Left renal cortex interstitium (tissue), 4 donors: ENCODE measurements around the gene ASPSCR1. TPM values are rescaled to one million over a fixed set of nuclear protein-coding genes. Genes with fewer than 3 reads are reported as not detected.

Experiments used
- DNase-seq, 4 donors: peaks; one replicate each; pipeline ENCODE4 v3.0.0-alpha.2; 2013; ENCODE audit warnings: low read depth in 4 of 4, low spot score in 2 of 4, missing footprints in 1 of 4
- polyA plus RNA-seq, 4 donors: library from polyadenylated mRNA; unstranded; fragments of 120-200 nt; gene quantifications; one replicate each; pipeline ENCODE4 v1.2.1, GENCODE V29; 2013; ENCODE audit not compliant: insufficient read length in 4 of 4

The ASPSCR1 gene
- 10 to 100 TPM; 22.1 to 40.1 (median 35.8) TPM for polyA plus RNA-seq

DNA sequence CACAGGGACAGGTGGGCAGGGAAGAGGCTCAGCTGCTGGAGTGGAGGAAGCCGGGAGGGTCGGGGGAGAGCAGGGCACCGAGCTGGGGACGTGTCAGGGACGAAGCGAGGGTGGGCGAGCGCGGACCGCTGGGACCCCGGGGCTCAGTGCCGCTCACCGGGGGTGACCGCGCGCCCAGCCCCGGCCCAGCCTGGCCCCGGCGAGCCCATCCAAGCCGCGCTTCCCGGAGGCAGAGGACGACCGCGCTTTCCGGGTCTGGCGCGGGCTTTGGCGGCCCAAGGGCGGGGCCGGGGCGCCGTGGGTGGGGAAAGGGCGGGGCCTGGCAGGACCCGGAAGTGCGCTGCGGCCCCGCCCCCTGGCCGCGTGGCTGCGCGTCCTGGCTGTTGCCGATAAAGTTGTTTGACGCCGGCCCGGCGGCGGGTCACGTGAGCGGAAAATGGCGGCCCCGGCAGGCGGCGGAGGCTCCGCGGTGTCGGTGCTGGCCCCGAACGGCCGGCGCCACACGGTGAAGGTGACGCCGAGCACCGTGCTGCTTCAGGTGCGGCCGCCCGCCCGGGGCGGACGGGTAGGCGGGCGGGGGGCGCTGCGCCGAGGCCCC is at the start of gene ASPSCR1:
TSS of gene ASPSCR1 (plus strand) at position 419 of the 598 bp plus-strand sequence. CDS start at position 437, 18 bp downstream.
- DNase-seq: peak in 3 of 4 donors; percentile 79 to 81 (median 80)

DNA sequence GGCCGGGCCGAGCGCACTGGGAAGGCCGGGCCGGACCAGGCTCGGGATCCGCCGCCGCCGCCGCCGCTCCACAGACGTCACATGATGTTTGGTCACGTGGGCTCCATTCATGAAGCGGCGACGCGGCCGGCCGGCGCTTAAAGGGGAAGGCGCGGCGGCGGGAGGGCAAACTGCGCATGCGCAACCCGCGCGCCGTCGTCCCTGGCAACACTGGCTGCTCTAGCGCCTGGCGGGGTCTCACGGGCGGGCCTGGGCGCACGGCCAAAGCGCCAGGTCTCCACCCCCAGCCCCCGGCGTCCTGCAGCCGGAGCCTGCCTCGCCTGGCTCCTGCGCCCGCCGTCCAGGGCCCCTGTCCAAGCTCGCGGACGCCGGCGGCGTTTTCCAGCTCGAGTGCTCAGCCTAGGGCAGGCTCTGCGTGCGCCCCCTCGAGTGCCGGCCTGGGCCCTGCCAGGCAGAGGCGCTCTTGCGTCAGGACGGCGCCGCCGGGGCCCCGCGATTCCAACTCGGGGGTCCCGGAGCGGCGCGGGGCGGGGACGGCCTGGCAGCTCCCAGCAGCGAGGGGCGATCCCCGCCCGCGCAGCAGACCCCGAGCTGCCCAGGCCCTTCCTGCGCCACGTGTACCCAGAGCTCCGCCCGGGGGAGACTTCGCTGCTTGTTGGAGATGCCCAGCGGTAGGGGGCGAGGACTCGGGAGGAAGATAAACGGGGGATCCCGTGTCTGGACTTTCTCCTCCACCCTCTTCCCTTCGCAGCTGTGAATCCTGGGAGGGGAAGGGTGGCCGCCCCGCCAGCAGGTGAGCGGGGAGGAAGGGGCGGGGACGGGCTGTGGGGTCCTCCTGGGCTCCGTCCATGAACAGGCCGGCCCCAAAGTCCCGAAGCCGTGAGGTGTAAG is 49.5 kb upstream of the ASPSCR1 start, which contains the start of gene MAFG:
TSS of gene MAFG (minus strand) at position 83 of the 891 bp plus-strand sequence. CDS start 4,550 bp downstream, outside the sequence.
- DNase-seq: peak; percentile 71 to 93 (median 90)

- DNase-seq: no peak
Measured at GRCh38 chr17:81928544-81929252, 48.7 kb upstream of the ASPSCR1 start.

- no peak for DNase-seq
Measured at GRCh38 chr17:81929253-81930141, 47.9 kb upstream of the ASPSCR1 start.

GRCh38 chr17:81930142-81931125 is 47.0 kb upstream of the ASPSCR1 start:
- DNase-seq: no peak

GRCh38 chr17:81931189-81931556 is 46.3 kb upstream of the ASPSCR1 start:
- no peak for DNase-seq

GRCh38 chr17:81931557-81932332 is 45.7 kb upstream of the ASPSCR1 start:
- no peak for DNase-seq

DNA sequence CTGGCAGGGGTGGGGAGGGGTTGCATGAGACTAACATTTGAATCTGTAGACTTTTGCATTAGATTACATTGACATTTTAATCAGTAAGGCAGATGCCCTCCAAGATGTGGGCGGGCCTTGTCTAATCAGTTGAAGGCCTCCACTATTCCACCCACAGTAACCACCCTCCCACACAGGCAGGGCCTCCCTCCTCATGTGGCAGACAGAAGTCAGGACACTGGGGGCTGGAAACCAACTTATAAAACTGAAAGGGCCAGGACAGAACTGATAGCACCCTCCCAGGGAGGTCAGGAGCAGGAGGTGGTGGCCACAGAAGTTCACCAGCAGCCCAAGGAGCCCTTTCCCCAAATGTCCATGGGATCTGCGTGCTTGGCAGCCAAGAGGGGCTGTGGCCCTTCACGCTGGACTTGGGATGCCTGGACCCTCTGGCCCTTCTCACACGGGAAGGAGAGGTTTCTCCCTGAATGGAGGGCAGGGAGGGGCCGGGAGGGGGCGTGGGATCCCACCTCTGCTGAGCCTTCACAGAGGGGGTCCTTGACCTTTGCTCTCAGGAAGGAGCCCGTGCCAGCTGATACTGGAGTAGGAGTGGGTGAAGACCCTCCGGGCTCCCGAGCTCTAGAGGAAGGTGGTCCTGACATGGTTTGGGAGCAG is 45.0 kb upstream of the ASPSCR1 start:
- DNase-seq: no peak

DNA sequence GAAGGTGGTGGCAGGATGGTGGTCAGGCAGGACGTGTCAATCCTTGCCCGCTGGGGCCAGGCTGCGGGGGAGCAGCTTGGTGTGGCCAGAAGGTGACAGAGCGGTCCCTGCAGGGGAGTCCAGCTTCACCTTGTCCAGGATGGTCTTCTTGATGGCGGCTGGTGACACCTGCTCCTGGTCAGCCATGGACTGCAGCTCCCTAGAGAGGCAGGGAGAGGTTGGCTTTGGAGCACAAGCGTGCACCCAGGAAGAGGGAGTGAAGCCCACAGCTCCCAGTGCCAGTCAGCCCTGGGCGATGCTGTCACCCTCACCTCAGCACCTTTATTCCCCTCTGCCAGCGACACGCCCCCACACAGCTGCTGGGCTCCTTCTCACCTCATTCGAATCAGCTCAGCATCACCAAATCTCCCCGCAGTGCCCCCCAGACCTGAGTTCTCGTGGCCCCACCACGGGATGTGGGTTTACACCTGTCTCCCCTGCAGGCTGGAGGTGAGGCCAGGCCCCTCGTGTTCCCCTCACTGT is 44.2 kb upstream of the ASPSCR1 start:
- DNase-seq: no peak

DNA sequence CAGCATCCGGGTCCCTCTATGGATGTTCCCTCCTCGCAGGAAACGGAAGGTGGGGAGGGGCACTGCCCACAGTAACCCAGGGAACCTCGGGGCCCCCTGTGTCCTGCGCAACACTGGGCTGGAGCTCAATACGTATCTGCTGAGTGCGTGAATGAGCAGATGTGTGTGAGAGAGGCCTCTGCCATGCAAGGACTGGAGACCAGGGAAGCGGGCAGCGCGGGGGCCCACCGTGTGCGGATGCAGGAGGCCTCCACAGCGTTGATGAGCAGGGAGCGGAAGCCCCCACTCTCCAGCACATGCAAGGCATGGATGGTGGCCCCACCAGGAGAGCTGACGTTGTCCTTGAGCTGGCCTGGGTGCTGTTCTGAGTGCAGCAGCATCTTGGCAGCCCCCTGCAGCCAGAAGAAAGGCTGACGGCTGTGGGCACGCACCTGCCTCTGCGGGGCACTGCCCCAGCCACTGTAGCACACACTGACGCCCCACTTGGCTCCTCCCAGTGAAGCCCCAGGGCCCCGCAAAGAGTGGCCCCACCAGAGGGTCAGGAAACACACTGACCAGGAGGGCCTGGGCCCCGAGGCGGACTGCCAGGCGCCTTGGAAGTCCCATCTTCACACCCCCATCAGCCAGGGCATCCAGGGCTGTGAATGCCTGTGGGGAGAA is 43.2 kb upstream of the ASPSCR1 start:
- no peak for DNase-seq

DNA sequence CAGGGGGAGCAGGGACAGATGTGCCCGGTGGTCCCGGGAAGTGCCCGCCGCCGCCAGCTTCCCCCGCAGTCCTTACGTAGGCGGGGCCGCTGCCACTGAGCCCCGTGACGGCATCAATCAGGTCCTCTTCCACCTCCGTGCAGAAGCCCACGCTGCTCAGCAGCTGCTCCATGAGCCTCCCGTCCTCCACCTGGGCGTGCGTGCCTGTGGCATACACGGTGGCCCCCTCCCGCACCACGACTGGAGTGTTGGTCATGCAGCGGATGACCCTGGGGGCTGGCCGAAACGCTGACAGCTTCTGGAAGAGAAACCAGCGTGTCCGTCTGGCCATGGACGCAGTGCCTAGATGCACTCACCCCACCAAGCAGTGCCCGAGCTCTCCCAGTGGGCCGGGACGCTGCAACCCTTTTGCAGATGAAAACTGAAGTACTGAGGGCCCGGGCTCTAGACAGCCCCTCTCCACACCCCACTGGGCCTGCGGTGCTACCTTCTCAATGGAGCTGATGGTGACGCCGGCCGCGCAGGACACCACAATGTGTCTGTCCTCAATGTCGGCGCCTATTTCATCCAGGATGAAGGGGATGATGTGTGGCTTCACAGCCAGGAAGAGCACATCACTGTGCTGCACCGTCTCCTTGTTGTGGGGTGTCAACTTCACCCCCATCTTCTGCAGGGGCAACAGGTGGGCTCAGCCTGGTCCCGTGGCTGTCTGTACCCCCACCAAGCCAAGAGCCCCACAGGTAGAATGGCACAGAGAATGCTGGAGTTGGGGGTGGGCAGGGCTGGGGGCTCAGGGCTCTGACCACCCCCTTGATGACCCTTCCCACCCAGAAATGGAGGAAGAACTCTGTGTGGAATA is 42.4 kb upstream of the ASPSCR1 start:
- DNase-seq: no peak

DNA sequence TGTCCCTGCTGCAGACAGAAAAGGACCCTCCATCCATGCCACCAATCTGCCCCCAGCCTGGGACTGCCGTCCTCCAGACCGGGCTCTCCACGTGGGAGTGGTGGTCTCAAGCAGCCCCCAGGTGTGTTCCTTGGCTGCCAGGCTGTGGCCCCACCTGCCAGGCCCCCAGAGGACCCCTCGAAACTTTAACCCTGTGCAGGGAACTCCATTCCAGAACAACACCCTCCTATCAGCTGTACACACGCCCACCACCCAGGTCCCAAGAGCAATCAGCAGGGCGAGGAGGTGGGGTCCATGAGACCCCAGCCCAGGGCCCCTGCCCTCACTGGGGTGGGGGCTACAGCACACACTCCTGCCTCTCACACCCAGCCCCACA is 41.7 kb upstream of the ASPSCR1 start:
- DNase-seq: no peak

DNA sequence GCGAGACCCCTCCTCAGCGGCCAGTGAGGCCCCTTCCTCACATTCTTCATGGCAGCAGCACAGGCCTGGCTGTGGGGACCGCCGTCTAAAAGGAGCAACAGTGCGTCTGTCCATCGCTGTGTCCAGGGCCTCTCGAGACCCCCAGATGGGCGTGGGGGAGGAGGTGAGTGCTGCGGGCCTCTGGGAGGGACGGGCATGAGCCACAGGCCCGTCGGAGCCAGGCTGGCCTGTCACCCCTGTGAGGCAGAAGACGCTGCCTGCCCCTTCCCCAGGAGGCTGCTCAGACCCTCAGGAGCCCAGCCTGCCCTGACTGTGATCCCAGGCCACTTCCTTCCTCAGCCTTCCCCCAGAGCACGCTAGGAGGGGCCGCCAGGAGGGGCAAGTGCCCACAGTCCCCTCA is 38.2 kb upstream of the ASPSCR1 start:
- no peak for DNase-seq

DNA sequence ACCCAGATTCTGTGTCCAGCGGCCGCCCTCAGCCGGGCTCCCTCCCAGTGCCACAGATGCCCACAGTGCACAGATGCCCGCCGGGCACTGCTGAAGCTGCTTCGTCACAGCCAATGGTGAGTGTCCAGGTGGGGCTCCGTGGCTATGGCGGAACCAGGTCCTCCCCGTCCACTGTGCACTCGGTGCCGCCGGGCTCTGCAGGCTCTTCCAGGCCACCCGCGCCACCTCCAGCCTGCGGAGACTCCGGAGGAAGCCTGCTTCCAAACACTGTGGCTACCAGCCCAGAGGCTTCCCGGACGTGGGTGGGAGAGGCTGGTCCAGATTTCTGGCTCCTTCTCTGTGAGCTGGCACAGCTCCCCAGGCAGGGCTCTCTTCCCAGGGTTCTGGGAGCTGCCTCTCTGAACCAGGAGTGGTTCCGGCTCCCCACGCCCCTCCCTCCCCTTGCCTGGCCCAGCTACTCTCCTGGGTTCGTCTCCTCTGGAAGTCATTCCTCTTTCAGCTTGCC is 37.5 kb upstream of the ASPSCR1 start:
- no peak for DNase-seq

DNA sequence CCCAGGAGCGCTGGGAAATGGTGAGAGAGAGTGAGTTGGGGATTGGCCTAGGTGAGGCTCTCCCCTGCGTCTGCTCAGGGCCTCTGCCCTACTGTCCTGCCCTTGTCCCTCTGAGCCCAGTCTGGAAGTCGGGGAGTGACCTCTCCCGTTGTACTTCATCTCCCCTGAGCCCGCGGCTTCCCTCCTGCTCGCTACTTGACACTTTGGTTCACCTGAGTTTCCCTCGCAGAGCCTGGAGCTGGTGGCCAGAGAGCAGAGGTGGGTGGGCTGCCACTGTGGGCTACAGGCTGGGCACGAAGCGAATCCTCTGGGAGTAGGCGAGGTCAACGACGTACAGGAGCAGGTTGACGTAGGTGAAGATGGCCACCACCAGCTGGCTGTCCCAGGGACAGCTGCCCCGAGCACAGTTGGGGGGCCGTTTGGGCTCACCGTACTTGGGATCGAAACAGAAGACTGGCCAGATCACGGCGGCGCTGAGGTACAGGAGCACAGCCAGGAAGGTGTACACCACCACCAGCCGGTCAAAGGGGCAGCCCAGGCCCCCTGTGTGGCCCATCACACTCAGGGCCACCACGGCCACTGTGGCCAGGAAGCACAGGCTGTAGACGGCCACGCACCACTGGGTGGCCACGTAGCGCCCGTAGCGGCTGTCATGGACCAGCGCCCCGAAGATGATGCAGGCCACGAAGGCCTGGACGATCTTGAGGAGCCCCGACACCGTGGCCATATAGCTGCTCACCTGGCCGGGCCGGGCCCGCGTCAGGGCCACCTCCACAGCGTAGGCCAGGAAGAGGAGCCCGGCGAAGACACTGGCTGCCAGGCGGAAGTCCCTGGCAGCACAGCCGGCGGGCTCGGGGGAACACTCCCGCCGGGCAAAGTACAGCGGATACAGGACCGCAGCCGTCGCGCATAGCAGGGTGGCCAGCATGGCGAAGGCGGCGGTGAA is 36.6 kb upstream of the ASPSCR1 start:
- no peak for DNase-seq
